ENCODE data around the gene VDR.

The VDR gene

DNA sequence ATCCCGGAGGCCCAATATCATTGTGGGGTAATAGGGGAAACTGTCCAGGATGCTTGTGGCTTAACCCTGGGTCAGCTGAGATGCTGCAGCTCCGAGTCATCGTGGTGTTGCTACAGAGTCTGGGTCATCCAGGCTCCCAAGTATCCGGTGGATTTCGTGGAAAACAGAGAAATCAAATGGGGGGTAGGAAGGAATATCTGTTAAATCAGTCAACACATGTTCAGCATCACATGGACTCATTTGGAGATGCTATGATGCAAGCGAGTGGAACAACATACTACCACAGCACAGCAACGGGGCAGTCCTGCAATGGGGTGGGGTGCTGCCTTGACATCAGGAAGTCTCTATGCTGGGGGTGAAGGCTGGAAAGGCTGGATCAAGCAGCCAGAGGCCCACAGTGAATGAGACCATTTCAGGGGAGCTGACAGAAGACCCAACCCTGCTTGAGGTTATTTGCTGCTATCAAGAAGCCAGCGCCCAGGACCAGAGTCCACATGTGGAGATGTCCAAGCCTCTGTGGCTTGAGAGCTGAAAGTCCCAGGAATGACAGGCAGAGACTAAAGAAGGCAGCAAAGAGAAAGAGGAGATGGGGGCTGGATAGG lies 22.9 kb downstream of the VDR start:
- H3K4me1 ChIP-seq (ENCODE audit: insufficient read depth, low read length, poor library complexity, severe bottlenecking), result peaks cover 30% of the 10 kb centered on the region
- H3K4me2 ChIP-seq (ENCODE audit: low read depth, low read length, poor library complexity, severe bottlenecking), result no peak overlapping the region
- H3K27me3 ChIP-seq (ENCODE audit: insufficient read depth, low read length, poor library complexity, severe bottlenecking), result no peaks in the 10 kb centered on the region
- no peak overlapping the region for H3K4me3 ChIP-seq (ENCODE audit: low read length, poor library complexity, severe bottlenecking)
- no peaks in the 10 kb centered on the region for H3K9me3 ChIP-seq (ENCODE audit: insufficient read depth, low read depth, low read length)
- no peaks in the 10 kb centered on the region for H3K9me2 ChIP-seq (replicated peaks; ENCODE audit: low read depth, low read length)
- no peaks in the 10 kb centered on the region for H3K79me2 ChIP-seq (ENCODE audit: insufficient read depth, low read length)
- no peak overlapping the region for H3K9ac ChIP-seq (ENCODE audit: low read depth, low read length, poor library complexity, severe bottlenecking)
- no peak overlapping the region for H2AFZ ChIP-seq (ENCODE audit: low read length)
- no peaks in the 10 kb centered on the region for H3K36me3 ChIP-seq (ENCODE audit: insufficient read depth, low read length)
- TF ChIP-seq EZH2phosphoT487 (IDR thresholded peaks at IDR 0.05; ENCODE audit: borderline replicate concordance), result no peak
- TF ChIP-seq, protein P1, sequence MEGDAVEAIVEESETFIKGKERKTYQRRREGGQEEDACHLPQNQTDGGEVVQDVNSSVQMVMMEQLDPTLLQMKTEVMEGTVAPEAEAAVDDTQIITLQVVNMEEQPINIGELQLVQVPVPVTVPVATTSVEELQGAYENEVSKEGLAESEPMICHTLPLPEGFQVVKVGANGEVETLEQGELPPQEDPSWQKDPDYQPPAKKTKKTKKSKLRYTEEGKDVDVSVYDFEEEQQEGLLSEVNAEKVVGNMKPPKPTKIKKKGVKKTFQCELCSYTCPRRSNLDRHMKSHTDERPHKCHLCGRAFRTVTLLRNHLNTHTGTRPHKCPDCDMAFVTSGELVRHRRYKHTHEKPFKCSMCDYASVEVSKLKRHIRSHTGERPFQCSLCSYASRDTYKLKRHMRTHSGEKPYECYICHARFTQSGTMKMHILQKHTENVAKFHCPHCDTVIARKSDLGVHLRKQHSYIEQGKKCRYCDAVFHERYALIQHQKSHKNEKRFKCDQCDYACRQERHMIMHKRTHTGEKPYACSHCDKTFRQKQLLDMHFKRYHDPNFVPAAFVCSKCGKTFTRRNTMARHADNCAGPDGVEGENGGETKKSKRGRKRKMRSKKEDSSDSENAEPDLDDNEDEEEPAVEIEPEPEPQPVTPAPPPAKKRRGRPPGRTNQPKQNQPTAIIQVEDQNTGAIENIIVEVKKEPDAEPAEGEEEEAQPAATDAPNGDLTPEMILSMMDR (conservative IDR thresholded peaks at IDR 0.05; ENCODE audit: low read length), result no peak
- H3F3A ChIP-seq (ENCODE audit: low read depth), result no peaks in the 10 kb centered on the region
- no peaks in the 10 kb centered on the region for H4K20me1 ChIP-seq (ENCODE audit: insufficient read depth, low read length, poor library complexity, severe bottlenecking)

DNA sequence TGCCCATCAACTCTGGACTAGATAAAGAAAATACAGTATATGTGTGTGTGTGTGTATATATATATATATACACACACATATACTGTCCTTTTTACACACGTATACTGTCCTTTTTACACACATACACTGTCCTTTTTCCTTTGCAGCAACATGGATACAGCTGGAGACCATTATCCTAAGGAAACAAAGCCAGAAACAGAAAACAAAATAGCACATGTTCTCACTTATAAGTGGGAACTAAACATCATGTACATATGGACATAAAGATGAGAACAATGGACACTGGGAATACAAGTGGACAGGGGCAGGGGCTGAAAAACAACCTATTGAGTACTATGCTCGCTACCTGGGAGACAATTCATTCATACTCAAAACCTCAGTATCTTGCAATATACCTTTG lies 23.7 kb downstream of the VDR start:
- Histone ChIP-seq H3F3A (ENCODE audit: low read depth) (no peaks in the 10 kb centered on the region), H3K4me1 (ENCODE audit: insufficient read depth, low read length, poor library complexity, severe bottlenecking) (peaks cover 30% of the 10 kb centered on the region), H3K4me3 (ENCODE audit: low read length, poor library complexity, severe bottlenecking) (no peak overlapping the region), H4K20me1 (ENCODE audit: insufficient read depth, low read length, poor library complexity, severe bottlenecking) (no peaks in the 10 kb centered on the region), H3K9ac (ENCODE audit: low read depth, low read length, poor library complexity, severe bottlenecking) (no peak overlapping the region), H3K9me2 (replicated peaks; ENCODE audit: low read depth, low read length) (no peaks in the 10 kb centered on the region), H3K27me3 (ENCODE audit: insufficient read depth, low read length, poor library complexity, severe bottlenecking) (no peaks in the 10 kb centered on the region), H3K79me2 (ENCODE audit: insufficient read depth, low read length) (no peaks in the 10 kb centered on the region), H3K36me3 (ENCODE audit: insufficient read depth, low read length) (no peaks in the 10 kb centered on the region), H2AFZ (ENCODE audit: low read length) (no peak overlapping the region), H3K4me2 (ENCODE audit: low read depth, low read length, poor library complexity, severe bottlenecking) (no peak overlapping the region), H3K9me3 (ENCODE audit: insufficient read depth, low read depth, low read length) (no peaks in the 10 kb centered on the region)
- no peak for TF ChIP-seq EZH2phosphoT487 (IDR thresholded peaks at IDR 0.05; ENCODE audit: borderline replicate concordance)
- TF ChIP-seq, protein P1 (conservative IDR thresholded peaks at IDR 0.05; ENCODE audit: low read length), result no peak

DNA sequence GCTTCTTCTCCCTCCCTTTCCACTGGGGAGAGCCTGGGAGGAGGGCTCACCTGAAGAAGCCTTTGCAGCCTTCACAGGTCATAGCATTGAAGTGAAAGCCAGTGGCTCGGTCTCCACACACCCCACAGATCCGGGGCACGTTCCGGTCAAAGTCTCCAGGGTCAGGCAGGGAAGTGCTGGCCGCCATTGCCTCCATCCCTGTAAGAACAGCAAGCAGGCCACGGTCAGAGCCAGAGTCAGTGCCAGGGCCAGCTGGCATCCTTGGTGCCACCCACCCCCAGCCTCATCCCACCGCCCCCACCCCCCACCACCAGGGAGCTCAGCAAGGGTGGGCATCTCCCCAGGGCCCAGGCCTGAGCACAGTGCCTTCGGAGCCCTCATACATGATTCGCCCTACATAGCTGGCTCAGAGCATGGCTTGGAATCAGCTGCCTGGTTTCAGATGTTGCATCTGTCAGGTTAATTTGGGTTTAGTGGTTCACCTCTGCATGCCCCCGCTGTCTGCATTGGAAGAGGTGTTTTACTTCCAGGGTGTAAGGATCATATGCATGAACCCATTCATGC lies 25.8 kb downstream of the VDR start:
- H3K9ac ChIP-seq (ENCODE audit: low read depth, low read length, poor library complexity, severe bottlenecking), result no peak overlapping the region
- H3K4me1 ChIP-seq (ENCODE audit: insufficient read depth, low read length, poor library complexity, severe bottlenecking), result peaks cover 11% of the 10 kb centered on the region
- H3K27me3 ChIP-seq (ENCODE audit: insufficient read depth, low read length, poor library complexity, severe bottlenecking), result no peaks in the 10 kb centered on the region
- no peaks in the 10 kb centered on the region for H3K9me3 ChIP-seq (ENCODE audit: insufficient read depth, low read depth, low read length)
- no peaks in the 10 kb centered on the region for H3K79me2 ChIP-seq (ENCODE audit: insufficient read depth, low read length)
- H3K9me2 ChIP-seq (replicated peaks; ENCODE audit: low read depth, low read length), result no peaks in the 10 kb centered on the region
- TF ChIP-seq, protein P1 (conservative IDR thresholded peaks at IDR 0.05; ENCODE audit: low read length), result no peak
- TF ChIP-seq EZH2phosphoT487 (IDR thresholded peaks at IDR 0.05; ENCODE audit: borderline replicate concordance), result no peak
- H4K20me1 ChIP-seq (ENCODE audit: insufficient read depth, low read length, poor library complexity, severe bottlenecking), result no peaks in the 10 kb centered on the region
- no peaks in the 10 kb centered on the region for H3K36me3 ChIP-seq (ENCODE audit: insufficient read depth, low read length)
- no peak overlapping the region for H2AFZ ChIP-seq (ENCODE audit: low read length)
- H3K4me2 ChIP-seq (ENCODE audit: low read depth, low read length, poor library complexity, severe bottlenecking), result no peak overlapping the region
- no peak overlapping the region for H3K4me3 ChIP-seq (ENCODE audit: low read length, poor library complexity, severe bottlenecking)
- H3F3A ChIP-seq (ENCODE audit: low read depth), result no peaks in the 10 kb centered on the region

Measured in Loucy (cell line).